GM12878 (cell line): Measurements from ENCODE around the gene CAMK4. TPM values are rescaled to one million over a fixed set of nuclear protein-coding genes. Genes with fewer than 3 reads are reported as not detected.
"Not testable (repeated sequence)": the region's sequence is repeated elsewhere in the genome, so short reads cannot be mapped to it uniquely, and the experiment has no call there.

Experiments
- ATAC-seq: fragments of 200-7000 bp; cut with Tn5 transposase; 3 replicates; pipeline ENCODE4 v1.9.1; 2020; ENCODE audit warnings: mild to moderate bottlenecking, moderate library complexity
- BruUV-seq: library from RNA; stranded (reverse); fragments of 400-500 nt; replicated peaks from 2 replicates; lab custom pipeline; 2021; lab: Mats Ljungman, UMichigan
- CTCF ChIA-PET: fragments of 300-600 bp; sonication (Branson Sonifier 250); formaldehyde crosslinking; extraction: SDS; loops from one replicate; lab custom pipeline; 2021; ENCODE audit warnings: inconsistent platforms; lab: Yijun Ruan, JAX
- POLR2A ChIA-PET: fragments of 350-600 bp; formaldehyde crosslinking; extraction: SDS; loops from one replicate; lab custom pipeline; 2021; ENCODE audit warnings: inconsistent platforms; lab: Charles Lee
- RAD21 ChIA-PET: fragments of 300-600 bp; sonication (Branson Sonifier 250); formaldehyde crosslinking; loops from one replicate; lab custom pipeline; 2023; ENCODE audit warnings: antibody characterized with exemption; ENCODE audit not compliant: unreplicated experiment; lab: Charles Lee
- SMC1A ChIA-PET: fragments of 300-600 bp; sonication (Branson Sonifier 250); formaldehyde crosslinking; loops from one replicate; lab custom pipeline; 2023; ENCODE audit not compliant: unreplicated experiment, uncharacterized antibody; lab: Charles Lee
- DNase-seq: peaks from one replicate; pipeline ENCODE4 v3.0.0-alpha.2; 2011; ENCODE audit warnings: low read depth, low spot score
- FAIRE-seq: peaks from 3 replicates; lab custom pipeline; 2011; peaks lifted over from hg19 to GRCh38; lab: Jason Lieb, UNC
- H2AFZ ChIP-seq: 2 replicates; pipeline ENCODE4 v1.6.0; 2011; ENCODE audit warnings: low read depth, low read length, control low read depth; ENCODE audit not compliant: control insufficient read depth
- H3K27ac ChIP-seq: 2 replicates; pipeline ENCODE4 v1.5.1; 2011; ENCODE audit warnings: control low read depth; ENCODE audit not compliant: control insufficient read depth, insufficient read depth
- H3K27me3 ChIP-seq, 2 experiments: replicated peaks in 1 of 2; 2 replicates each; pipeline versions ENCODE4 v1.6.0 to v1.6.1; 2011; ENCODE audit warnings: low read length in 1 of 2; ENCODE audit not compliant: control insufficient read depth in 2 of 2, insufficient read depth in 2 of 2
- H3K36me3 ChIP-seq, 2 experiments: 2 replicates each; pipeline ENCODE4 v1.5.1; 2011; ENCODE audit warnings: low read length in 1 of 2; ENCODE audit not compliant: control insufficient read depth in 2 of 2, insufficient read depth in 2 of 2
- H3K4me1 ChIP-seq: 2 replicates; pipeline ENCODE4 v1.6.1; 2011; ENCODE audit warnings: mild to moderate bottlenecking, low read length, moderate library complexity, mixed read lengths; ENCODE audit not compliant: control insufficient read depth, insufficient read depth
- H3K4me2 ChIP-seq: 2 replicates; pipeline ENCODE4 v1.6.0; 2011; ENCODE audit warnings: control low read depth; ENCODE audit not compliant: control insufficient read depth, insufficient read depth
- H3K4me3 ChIP-seq: fragments of 200-600 bp; sonication (generic); 2 replicates; pipeline ENCODE4 v1.5.1; 2016
- H3K79me2 ChIP-seq: 2 replicates; pipeline ENCODE4 v1.6.0; 2011; ENCODE audit warnings: low read length; ENCODE audit not compliant: control insufficient read depth, insufficient read depth
- H3K9ac ChIP-seq: 2 replicates; pipeline ENCODE4 v1.8.0; 2011; ENCODE audit warnings: low read length, control low read depth, mixed read lengths; ENCODE audit not compliant: control insufficient read depth, insufficient read depth
- H3K9me3 ChIP-seq: replicated peaks from 3 replicates; pipeline ENCODE4 v1.5.1; 2011; ENCODE audit warnings: mild to moderate bottlenecking, low read length; ENCODE audit not compliant: control insufficient read depth, insufficient read depth
- H4K20me1 ChIP-seq: 2 replicates; pipeline ENCODE4 v1.6.0; 2011; ENCODE audit not compliant: control insufficient read depth, insufficient read depth
- HDAC2 ChIP-seq: fragments of 200-600 bp; sonication (generic); IDR thresholded peaks from 2 replicates; pipeline ENCODE4 v1.6.1; 2017
- WGBS: methylation state at CpG from one replicate; pipeline ENCODE4 v1.1.6; 2016; ENCODE audit warnings: low lambda C conversion rate; ENCODE audit not compliant: insufficient replicate concordance, insufficient coverage; ENCODE audit errors: missing lambda C conversion rate; 5-methylcytosine and 5-hydroxymethylcytosine counted together
- in situ Hi-C: fragments of 300-500 bp; cut with MboI; formaldehyde crosslinking; loops from 9 replicates; pipeline ENCODE4 v1.14.3; 2018; ENCODE audit warnings: mixed read lengths
- intact Hi-C: fragments of 100-400 bp; cut with micrococcal nuclease; formaldehyde crosslinking; loops from one replicate; pipeline ENCODE4 v1.14.2; 2022; ENCODE audit not compliant: unreplicated experiment
- polyA plus RNA-seq, 11 experiments: library from polyadenylated mRNA; depleted of rRNA in 4 of 11; unstranded in 6 of 11; stranded (reverse) in 5 of 11; fragments of >200 nt; fragmentation: Nextera tagmentation in 4 of 11; fragmentation: Illumina TruSeq in 1 of 11; extraction: Ambion mirVana in 4 of 11; extraction: Trizol in 1 of 11; gene quantifications; 1 replicate in 1 of 11; 2 replicates in 10 of 11; pipeline versions ENCODE4 v1.2.1 to v1.2.3, GENCODE V29; 2011 to 2016; ENCODE audit warnings: inconsistent platforms in 2 of 11, missing spikeins in 2 of 11, low read depth in 1 of 11
- total RNA-seq, 4 experiments: library from RNA; depleted of rRNA in 3 of 4; stranded (reverse); fragments of >200 nt in 3 of 4; fragmentation: Illumina TruSeq in 1 of 4; extraction: Trizol in 1 of 4; gene quantifications; 2 replicates each; pipeline versions ENCODE4 v1.2.1 to v1.2.3, GENCODE V29; 2013 to 2021
- TF ChIP-seq, protein P1 (sequence below): fragments of 450-650 bp; IDR thresholded peaks from 2 replicates; pipeline ENCODE4 v1.6.1; 2017; ENCODE audit warnings: mild to moderate bottlenecking, moderate library complexity
- TF ChIP-seq, protein P2 (sequence below): IDR thresholded peaks from 2 replicates; pipeline ENCODE4 v1.6.1; 2012; ENCODE audit warnings: low read depth, low read length, improper control_type of control experiment

CAMK4 gene
- total and polyA plus RNA-seq, 10 of the 15 experiments (the other 5 are each of a cell fraction or from before 2014, with no cell fraction given): 13.3 to 51.9 (median 35.3) TPM

DNA sequence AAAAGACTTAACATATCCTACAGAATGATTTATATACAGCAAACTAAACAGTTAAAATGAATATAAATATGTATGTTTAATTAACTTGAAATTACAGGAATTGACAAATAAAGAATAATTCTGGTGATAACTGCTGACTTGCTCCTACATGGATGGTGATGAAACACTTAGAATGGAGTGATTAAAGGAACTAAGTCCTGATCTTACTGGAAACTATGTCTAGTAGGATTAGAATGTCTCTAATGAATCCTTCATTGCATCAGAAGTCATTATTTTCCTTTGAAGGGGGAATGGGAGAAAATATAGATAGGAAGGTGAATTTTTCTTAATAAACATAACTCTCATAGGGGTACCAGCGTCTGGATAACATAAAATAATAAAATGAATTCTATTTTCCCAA is 77.1 kb downstream of the CAMK4 start (continued):
- TF ChIP-seq, protein P1, sequence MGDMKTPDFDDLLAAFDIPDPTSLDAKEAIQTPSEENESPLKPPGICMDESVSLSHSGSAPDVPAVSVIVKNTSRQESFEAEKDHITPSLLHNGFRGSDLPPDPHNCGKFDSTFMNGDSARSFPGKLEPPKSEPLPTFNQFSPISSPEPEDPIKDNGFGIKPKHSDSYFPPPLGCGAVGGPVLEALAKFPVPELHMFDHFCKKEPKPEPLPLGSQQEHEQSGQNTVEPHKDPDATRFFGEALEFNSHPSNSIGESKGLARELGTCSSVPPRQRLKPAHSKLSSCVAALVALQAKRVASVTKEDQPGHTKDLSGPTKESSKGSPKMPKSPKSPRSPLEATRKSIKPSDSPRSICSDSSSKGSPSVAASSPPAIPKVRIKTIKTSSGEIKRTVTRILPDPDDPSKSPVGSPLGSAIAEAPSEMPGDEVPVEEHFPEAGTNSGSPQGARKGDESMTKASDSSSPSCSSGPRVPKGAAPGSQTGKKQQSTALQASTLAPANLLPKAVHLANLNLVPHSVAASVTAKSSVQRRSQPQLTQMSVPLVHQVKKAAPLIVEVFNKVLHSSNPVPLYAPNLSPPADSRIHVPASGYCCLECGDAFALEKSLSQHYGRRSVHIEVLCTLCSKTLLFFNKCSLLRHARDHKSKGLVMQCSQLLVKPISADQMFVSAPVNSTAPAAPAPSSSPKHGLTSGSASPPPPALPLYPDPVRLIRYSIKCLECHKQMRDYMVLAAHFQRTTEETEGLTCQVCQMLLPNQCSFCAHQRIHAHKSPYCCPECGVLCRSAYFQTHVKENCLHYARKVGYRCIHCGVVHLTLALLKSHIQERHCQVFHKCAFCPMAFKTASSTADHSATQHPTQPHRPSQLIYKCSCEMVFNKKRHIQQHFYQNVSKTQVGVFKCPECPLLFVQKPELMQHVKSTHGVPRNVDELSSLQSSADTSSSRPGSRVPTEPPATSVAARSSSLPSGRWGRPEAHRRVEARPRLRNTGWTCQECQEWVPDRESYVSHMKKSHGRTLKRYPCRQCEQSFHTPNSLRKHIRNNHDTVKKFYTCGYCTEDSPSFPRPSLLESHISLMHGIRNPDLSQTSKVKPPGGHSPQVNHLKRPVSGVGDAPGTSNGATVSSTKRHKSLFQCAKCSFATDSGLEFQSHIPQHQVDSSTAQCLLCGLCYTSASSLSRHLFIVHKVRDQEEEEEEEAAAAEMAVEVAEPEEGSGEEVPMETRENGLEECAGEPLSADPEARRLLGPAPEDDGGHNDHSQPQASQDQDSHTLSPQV: no peak
- TF ChIP-seq, protein P2, sequence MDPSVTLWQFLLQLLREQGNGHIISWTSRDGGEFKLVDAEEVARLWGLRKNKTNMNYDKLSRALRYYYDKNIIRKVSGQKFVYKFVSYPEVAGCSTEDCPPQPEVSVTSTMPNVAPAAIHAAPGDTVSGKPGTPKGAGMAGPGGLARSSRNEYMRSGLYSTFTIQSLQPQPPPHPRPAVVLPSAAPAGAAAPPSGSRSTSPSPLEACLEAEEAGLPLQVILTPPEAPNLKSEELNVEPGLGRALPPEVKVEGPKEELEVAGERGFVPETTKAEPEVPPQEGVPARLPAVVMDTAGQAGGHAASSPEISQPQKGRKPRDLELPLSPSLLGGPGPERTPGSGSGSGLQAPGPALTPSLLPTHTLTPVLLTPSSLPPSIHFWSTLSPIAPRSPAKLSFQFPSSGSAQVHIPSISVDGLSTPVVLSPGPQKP: no peak
- TF ChIP-seq HDAC2: no peak

DNA sequence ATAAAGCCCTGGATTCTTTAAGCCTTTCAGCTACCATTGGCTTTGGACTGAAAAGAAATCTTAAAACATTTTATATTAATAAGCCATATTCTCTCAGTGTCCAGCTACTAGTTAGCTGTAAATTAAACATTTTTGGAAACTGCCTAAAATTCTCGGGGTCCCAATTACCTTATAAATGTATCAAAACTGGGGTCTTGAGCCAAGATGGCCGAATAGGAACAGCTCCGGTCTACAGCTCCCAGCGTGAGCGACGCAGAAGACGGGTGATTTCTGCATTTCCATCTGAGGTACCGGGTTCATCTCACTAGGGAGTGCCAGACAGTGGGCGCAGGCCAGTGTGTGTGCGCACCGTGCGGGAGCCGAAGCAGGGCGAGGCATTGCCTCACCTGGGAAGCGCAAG is 77.9 kb downstream of the CAMK4 start:
- ATAC-seq, in situ Hi-C loops, H3K9ac ChIP-seq, DNase-seq, BruUV-seq, H3K36me3 ChIP-seq, H3K4me3 ChIP-seq, RAD21 ChIA-PET, intact Hi-C loops, H3K4me2 ChIP-seq, H3K79me2 ChIP-seq, SMC1A ChIA-PET, H2AFZ ChIP-seq, H3K27me3 ChIP-seq, FAIRE-seq, POLR2A ChIA-PET, H3K4me1 ChIP-seq, H3K27ac ChIP-seq, H4K20me1 ChIP-seq, CTCF ChIA-PET: not testable (repeated sequence)
- H3K9me3 ChIP-seq: peaks cover 21% of the 10 kb centered on the region
- 99% methylated on average over 9 of the region's 15 CpGs for WGBS
